Activated CD4-positive, alpha-beta T cell treated with anti-CD3 and anti-CD28 coated beads for 36 hours (primary cell): Measurements from ENCODE around the gene CRB2. TPM values are rescaled to one million over a fixed set of nuclear protein-coding genes. Genes with fewer than 3 reads are reported as not detected.

Experiments
- ATAC-seq: fragments of 200-7000 bp; cut with Tn5 transposase; one replicate; pipeline ENCODE4 v1.10.0; 2021; ENCODE audit warnings: mild to moderate bottlenecking, moderate library complexity
- CTCF ChIA-PET: fragments of 350-600 bp; sonication (Branson Sonifier 250); formaldehyde crosslinking; loops from one replicate; lab custom pipeline; 2021; ENCODE audit warnings: antibody characterized with exemption; lab: Charles Lee
- POLR2A ChIA-PET: fragments of 350-600 bp; sonication (Branson Sonifier 250); formaldehyde crosslinking; loops from one replicate; lab custom pipeline; 2021; ENCODE audit warnings: antibody characterized with exemption, inconsistent platforms; lab: Charles Lee
- DNase-seq: peaks from one replicate; pipeline ENCODE4 v3.0.0-alpha.2; 2020
- H3K27ac Mint-ChIP-seq: one replicate; pipeline ENCODE4 v1.8.0; 2021; ENCODE audit warnings: mixed read lengths
- H3K27me3 Mint-ChIP-seq: one replicate; pipeline ENCODE4 v1.8.0; 2021; ENCODE audit warnings: mixed read lengths
- H3K36me3 Mint-ChIP-seq: one replicate; pipeline ENCODE4 v1.8.0; 2021; ENCODE audit warnings: low read depth, mixed read lengths
- H3K4me1 Mint-ChIP-seq: one replicate; pipeline ENCODE4 v1.8.0; 2021; ENCODE audit warnings: mixed read lengths
- H3K4me3 Mint-ChIP-seq: one replicate; pipeline ENCODE4 v1.8.0; 2021; ENCODE audit warnings: mild to moderate bottlenecking, moderate library complexity, mixed read lengths
- H3K9me3 Mint-ChIP-seq: one replicate; pipeline ENCODE4 v1.8.0; 2021; ENCODE audit warnings: low read depth, mixed read lengths
- intact Hi-C, 2 experiments: fragments of 100-400 bp; cut with DNase I in 1 of 2; cut with micrococcal nuclease in 1 of 2; formaldehyde crosslinking; loops; one replicate each; pipeline versions ENCODE4 v1.14.2 to v1.15.1; 2022 to 2024; cut with DNase I, micrococcal nuclease
- total RNA-seq, 2 experiments: library from RNA; stranded (reverse); gene quantifications; one replicate each; pipeline ENCODE4 v1.2.3, GENCODE V29; 2021

Gene CRB2
- total RNA-seq, 2 experiments from 2014 or later = not detected

- POLR2A ChIA-PET = interaction anchor here (0.6 kb wide), 1 partner anchor 181 kb away, joined by 4 read pairs; no protein-coding TSS in a partner anchor
- intact Hi-C loops = loop anchor here in 1 of 2 experiments (10.0 kb wide), 1 partner anchor 354 kb away; no protein-coding TSS in a partner anchor
- CTCF ChIA-PET = interaction anchor here (0.7 to 3.0 kb wide), 21 partner anchors 7 to 533 kb away, joined by 3 to 31 read pairs (median 5); no protein-coding TSS in a partner anchor
- peaks cover 9% of the 10 kb centered on the region for H3K27me3 Mint-ChIP-seq
- DNase-seq (no peak), ATAC-seq (no peak)
- no peaks in the 10 kb centered on the region for H3K36me3 Mint-ChIP-seq
- H3K27ac Mint-ChIP-seq = no peak overlapping the region
- no peaks in the 10 kb centered on the region for H3K4me1 Mint-ChIP-seq
- no peak overlapping the region for H3K4me3 Mint-ChIP-seq
- no peaks in the 10 kb centered on the region for H3K9me3 Mint-ChIP-seq
These were observed 7.5 kb upstream of the CRB2 start for GRCh38 chr9:123348317-123348992.

DNA sequence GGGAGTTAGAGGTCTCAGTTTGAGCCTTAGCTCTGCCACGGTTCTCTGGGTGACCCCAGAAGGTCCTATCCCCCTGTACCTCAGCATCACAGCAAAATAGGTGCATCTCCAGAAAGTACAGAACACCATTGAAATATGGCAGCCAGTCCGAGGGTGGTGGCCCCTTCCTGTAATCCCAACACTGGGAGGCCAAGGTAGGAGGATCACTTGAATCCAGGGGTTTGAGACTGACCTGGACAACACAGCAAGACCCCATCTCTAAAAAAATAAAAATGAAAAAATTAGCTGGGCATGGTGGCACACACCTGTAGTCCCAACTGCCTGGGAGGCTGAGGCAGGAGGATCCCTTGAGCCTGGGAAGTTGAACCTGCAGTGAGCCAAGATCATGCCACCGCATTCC lies 7.0 kb upstream of the CRB2 start:
- intact Hi-C loops = loop anchor here (1.0 to 10.0 kb wide), 2 partner anchors 267 to 354 kb away; no protein-coding TSS in a partner anchor
- ATAC-seq = no peak

GRCh38 chr9:123349691-123350480 lies 6.1 kb upstream of the CRB2 start:
- Mint-ChIP-seq H3K4me1 (no peaks in the 10 kb centered on the region), H3K27me3 (peaks cover 9% of the 10 kb centered on the region), H3K36me3 (no peaks in the 10 kb centered on the region), H3K4me3 (no peak overlapping the region), H3K27ac (no peak overlapping the region), H3K9me3 (no peaks in the 10 kb centered on the region)
- ChIA-PET POLR2A (no interaction called here), CTCF (interaction anchor here (0.6 to 3.0 kb wide), 44 partner anchors 9 to 1227 kb away, joined by 3 to 31 read pairs (median 4); no protein-coding TSS in a partner anchor)
- intact Hi-C loops = loop anchor here (1.0 to 10.0 kb wide), 5 partner anchors 35 to 885 kb away; no protein-coding TSS in a partner anchor
- ATAC-seq (peak; percentile 85), DNase-seq (peak; percentile 79)

More for the DNA sequence above, 7.0 kb upstream of the CRB2 start:
- Mint-ChIP-seq H3K27me3 (peaks cover 9% of the 10 kb centered on the region), H3K36me3 (no peaks in the 10 kb centered on the region), H3K4me3 (no peak overlapping the region), H3K27ac (no peak overlapping the region), H3K4me1 (no peaks in the 10 kb centered on the region), H3K9me3 (no peaks in the 10 kb centered on the region)
- no peak for DNase-seq
- POLR2A ChIA-PET = no interaction called here
- CTCF ChIA-PET = interaction anchor here (0.7 to 3.0 kb wide), 29 partner anchors 8 to 1226 kb away, joined by 3 to 31 read pairs (median 5); no protein-coding TSS in a partner anchor

DNA sequence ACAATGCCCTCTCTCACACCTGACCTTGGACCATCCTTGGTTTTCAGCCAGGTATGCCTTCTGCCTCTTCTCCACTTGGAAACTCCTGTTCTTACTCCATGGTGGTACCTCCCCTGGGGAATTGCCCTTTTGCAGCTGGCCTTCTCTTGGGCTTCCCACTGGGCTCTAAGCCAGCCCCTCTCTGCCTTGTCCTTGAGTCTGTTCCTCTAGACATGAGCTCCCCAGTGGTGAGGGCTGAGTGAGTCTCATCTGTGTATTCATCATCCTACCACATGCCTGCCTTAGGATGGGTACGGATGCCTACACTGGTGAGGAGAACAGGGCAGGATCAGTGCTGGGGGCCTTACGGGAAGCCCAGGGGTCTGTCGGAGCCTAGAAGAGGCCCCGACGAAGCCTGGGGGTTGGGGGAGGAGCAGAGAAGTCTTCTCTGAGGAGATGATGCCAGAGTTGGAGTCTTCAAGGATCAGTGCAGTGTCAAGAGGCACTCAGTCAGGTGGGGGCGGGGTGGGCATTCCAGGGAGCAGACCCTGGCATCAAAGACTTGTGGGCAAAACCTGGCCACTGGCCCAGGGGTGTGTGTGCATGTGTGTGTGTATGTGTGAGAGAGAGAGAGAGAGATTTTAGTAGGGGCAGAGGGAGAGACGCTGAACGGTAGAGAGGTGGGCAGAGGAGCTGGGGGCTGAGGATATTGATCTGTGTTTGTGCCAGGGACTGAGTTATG lies 5.2 kb upstream of the CRB2 start:
- no peaks in the 10 kb centered on the region for H3K4me1 Mint-ChIP-seq
- ATAC-seq = no peak
- H3K27me3 Mint-ChIP-seq = peaks cover 9% of the 10 kb centered on the region
- intact Hi-C loops = loop anchor here (1.0 to 5.0 kb wide), 4 partner anchors 35 to 886 kb away; no protein-coding TSS in a partner anchor
- H3K27ac Mint-ChIP-seq = no peak overlapping the region
- CTCF ChIA-PET = interaction anchor here (0.8 to 3.0 kb wide), 22 partner anchors 9 to 280 kb away, joined by 3 to 31 read pairs (median 6); no protein-coding TSS in a partner anchor
- POLR2A ChIA-PET = no interaction called here
- H3K36me3 Mint-ChIP-seq = no peaks in the 10 kb centered on the region
- DNase-seq = no peak
- no peaks in the 10 kb centered on the region for H3K9me3 Mint-ChIP-seq
- no peak overlapping the region for H3K4me3 Mint-ChIP-seq

- H3K4me1 Mint-ChIP-seq = no peaks in the 10 kb centered on the region
- DNase-seq (no peak), ATAC-seq (no peak)
- no peak overlapping the region for H3K4me3 Mint-ChIP-seq
- ChIA-PET CTCF (interaction anchor here (0.5 to 3.3 kb wide), 5 partner anchors 25 to 366 kb away, joined by 3 to 20 read pairs (median 4); no protein-coding TSS in a partner anchor), POLR2A (no interaction called here)
- intact Hi-C loops = loop anchor here in 1 of 2 experiments (5.0 kb wide), 1 partner anchor 256 kb away; no protein-coding TSS in a partner anchor
- no peaks in the 10 kb centered on the region for H3K9me3 Mint-ChIP-seq
- H3K27me3 Mint-ChIP-seq = peaks cover 9% of the 10 kb centered on the region
- no peak overlapping the region for H3K27ac Mint-ChIP-seq
- H3K36me3 Mint-ChIP-seq = no peaks in the 10 kb centered on the region
These were observed 3.0 kb upstream of the CRB2 start for GRCh38 chr9:123353041-123353440.

GRCh38 chr9:123353984-123354591 lies 1.9 kb upstream of the CRB2 start:
- Mint-ChIP-seq H3K27ac (no peak overlapping the region), H3K36me3 (no peaks in the 10 kb centered on the region), H3K4me3 (no peak overlapping the region), H3K9me3 (no peaks in the 10 kb centered on the region), H3K4me1 (peaks cover 6% of the 10 kb centered on the region), H3K27me3 (peaks cover 9% of the 10 kb centered on the region)
- DNase-seq (peak; percentile 79), ATAC-seq (peak; percentile 77)
- intact Hi-C loops = loop anchor here (1.0 to 5.0 kb wide), 3 partner anchors 31 to 687 kb away; no protein-coding TSS in a partner anchor
- ChIA-PET POLR2A (no interaction called here), CTCF (interaction anchor here (0.6 to 3.3 kb wide), 10 partner anchors 9 to 698 kb away, joined by 3 to 20 read pairs (median 3); no protein-coding TSS in a partner anchor)

DNA sequence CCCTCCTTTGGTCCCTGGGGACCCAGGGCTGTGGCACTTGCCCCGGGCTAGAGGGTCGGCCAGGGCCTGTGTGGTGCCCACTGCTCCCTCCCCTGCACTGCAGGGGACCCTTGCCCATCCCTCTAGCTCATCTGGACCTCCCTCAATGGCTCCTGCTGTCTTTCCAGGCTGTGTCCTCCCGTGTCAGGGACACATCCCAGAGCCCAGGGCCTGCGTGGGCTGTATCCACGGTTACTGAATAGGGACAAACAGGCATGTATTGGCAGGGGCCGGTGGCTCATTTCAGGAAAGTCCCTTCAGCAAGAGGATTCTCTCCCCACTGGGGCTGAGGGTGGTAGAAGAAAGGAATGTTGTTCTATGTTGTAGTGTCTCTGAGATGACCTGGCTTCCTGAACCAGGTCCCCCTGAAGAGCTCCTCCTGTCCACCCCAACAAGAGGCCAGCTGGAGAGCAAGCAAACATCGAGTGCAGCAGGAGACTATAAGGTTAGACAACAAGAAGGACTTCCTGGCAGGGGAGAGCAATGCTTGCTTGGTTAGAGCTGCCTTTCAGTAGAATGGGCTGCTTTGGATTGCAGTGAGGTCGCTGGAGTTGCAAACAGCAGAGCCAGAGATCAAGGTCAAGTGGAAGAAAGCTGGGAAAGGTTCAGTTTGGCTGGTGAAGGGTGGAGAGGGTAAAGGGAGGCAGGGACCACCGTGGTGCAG lies 1.0 kb upstream of the CRB2 start:
- Mint-ChIP-seq H3K4me3 (no peak overlapping the region), H3K36me3 (no peaks in the 10 kb centered on the region), H3K27me3 (peaks cover 9% of the 10 kb centered on the region), H3K27ac (no peak overlapping the region), H3K4me1 (peaks cover 15% of the 10 kb centered on the region), H3K9me3 (no peaks in the 10 kb centered on the region)
- intact Hi-C loops = loop anchor here (1.0 to 5.0 kb wide), 3 partner anchors 30 to 686 kb away; no protein-coding TSS in a partner anchor
- CTCF ChIA-PET = interaction anchor here (0.6 to 3.3 kb wide), 11 partner anchors 8 to 697 kb away, joined by 3 to 20 read pairs (median 3); no protein-coding TSS in a partner anchor
- POLR2A ChIA-PET = interaction anchor here (0.6 kb wide), 1 partner anchor 170 kb away, joined by 6 read pairs; no protein-coding TSS in a partner anchor
- DNase-seq (no peak), ATAC-seq (no peak)

DNA sequence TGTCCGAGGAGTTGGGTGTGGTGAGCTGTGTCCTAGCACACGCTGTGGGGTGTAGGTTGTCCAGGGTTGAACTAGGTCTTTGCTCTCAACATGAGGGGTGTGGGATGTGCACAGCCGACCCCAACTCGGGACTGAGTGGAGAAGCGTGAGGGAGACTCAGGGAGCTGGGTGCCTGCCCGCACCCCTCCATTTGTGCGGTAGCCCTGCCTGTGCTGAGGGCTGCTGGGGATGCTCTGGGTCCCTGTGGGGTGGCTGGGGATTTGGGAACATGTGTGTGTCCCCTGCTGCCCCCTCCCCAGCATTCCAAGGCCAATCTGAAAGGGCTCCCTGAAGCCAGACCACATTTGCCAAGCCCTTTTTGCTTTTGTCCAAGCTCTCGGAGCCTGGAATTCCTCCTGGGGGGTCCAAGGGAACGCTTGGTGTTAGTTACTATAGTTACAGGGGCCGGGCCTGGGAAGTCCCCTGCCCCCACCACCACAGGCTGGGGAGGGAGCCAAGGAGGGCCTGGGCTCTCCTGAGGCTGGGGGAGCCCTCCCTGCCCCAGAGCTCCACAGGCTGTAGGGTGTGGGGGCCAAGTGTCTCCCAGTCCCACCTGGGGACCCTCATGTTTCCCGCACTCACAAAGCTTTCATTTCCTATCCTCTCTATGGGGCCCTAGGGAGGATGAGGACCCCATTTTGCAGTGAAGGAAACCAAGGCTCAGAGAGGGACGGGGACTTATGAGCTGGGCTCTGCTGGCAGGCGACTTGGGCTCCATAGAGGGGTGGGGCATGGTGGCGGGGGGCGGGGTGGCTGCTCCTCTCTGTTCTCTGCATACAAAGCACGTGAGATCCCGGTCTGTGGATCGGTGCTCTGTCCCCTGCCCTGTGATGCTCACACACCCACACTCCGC lies 1.1 kb downstream of the CRB2 start:
- H3K4me1 Mint-ChIP-seq = peaks cover 16% of the 10 kb centered on the region
- H3K4me3 Mint-ChIP-seq = no peak overlapping the region
- ChIA-PET CTCF (interaction anchor here (0.6 kb wide), 1 partner anchor 520 kb away, joined by 3 read pairs; no protein-coding TSS in a partner anchor), POLR2A (no interaction called here)
- no peaks in the 10 kb centered on the region for H3K9me3 Mint-ChIP-seq
- H3K27me3 Mint-ChIP-seq = peaks cover 6% of the 10 kb centered on the region
- H3K27ac Mint-ChIP-seq = no peak overlapping the region
- H3K36me3 Mint-ChIP-seq = no peaks in the 10 kb centered on the region
- intact Hi-C loops = no loop called here
- ATAC-seq = no peak
- no peak for DNase-seq

DNA sequence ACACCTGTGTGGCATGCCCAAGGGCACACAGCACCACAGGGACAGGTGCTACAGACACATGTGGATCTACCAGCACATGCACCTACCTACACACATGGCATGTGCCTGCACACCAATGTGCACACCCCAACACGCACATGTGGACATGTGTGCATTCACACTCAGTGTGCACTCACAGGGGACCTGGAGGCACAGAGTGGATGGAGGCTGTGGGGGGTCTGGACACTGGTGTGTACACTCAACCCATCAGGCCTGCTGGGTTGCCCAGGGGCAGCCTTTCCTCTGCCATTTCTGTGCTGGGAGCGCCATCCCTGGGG lies 1.7 kb downstream of the CRB2 start:
- intact Hi-C loops = no loop called here

More for the DNA sequence above, 1.7 kb downstream of the CRB2 start:
- no peak for DNase-seq
- no peak overlapping the region for H3K27ac Mint-ChIP-seq
- H3K4me3 Mint-ChIP-seq = no peak overlapping the region
- ChIA-PET POLR2A (no interaction called here), CTCF (interaction anchor here (0.6 kb wide), 1 partner anchor 521 kb away, joined by 3 read pairs; no protein-coding TSS in a partner anchor)
- H3K4me1 Mint-ChIP-seq = peaks cover 16% of the 10 kb centered on the region
- H3K36me3 Mint-ChIP-seq = no peaks in the 10 kb centered on the region
- no peak for ATAC-seq
- peaks cover 1% of the 10 kb centered on the region for H3K27me3 Mint-ChIP-seq
- H3K9me3 Mint-ChIP-seq = no peaks in the 10 kb centered on the region
